Activated CD8-positive, alpha-beta memory T cell treated with anti-CD3 and anti-CD28 coated beads, Interleukin-2, amount 50 U/mL, for 1 hour (primary cell): ENCODE data around the gene ZNF560.

Source experiments
- DNase-seq: peaks from one replicate; pipeline ENCODE4 v3.0.0-alpha.2; 2020; ENCODE audit errors: extremely low read depth

ZNF560 gene

DNA sequence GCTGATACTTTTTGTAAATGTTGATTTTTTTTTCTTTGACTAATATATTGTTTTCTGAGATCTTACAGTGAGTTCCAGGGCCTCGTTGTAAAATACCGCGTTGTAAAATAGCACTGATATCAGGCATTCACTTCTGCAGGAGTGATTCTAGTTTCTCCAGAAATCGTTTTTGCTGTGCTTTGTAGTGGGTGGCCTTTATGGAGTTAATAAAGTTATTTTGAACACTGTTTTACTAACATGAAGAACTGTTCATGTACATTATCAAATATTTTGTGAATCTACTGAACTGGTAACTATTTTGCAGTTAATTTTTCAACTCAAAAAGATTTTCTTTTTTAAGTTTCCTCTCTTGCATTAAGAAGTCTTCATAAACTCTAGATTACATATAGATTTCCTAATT lies 62.1 kb downstream of the ZNF560 start:
- DNase-seq = no peak

DNA sequence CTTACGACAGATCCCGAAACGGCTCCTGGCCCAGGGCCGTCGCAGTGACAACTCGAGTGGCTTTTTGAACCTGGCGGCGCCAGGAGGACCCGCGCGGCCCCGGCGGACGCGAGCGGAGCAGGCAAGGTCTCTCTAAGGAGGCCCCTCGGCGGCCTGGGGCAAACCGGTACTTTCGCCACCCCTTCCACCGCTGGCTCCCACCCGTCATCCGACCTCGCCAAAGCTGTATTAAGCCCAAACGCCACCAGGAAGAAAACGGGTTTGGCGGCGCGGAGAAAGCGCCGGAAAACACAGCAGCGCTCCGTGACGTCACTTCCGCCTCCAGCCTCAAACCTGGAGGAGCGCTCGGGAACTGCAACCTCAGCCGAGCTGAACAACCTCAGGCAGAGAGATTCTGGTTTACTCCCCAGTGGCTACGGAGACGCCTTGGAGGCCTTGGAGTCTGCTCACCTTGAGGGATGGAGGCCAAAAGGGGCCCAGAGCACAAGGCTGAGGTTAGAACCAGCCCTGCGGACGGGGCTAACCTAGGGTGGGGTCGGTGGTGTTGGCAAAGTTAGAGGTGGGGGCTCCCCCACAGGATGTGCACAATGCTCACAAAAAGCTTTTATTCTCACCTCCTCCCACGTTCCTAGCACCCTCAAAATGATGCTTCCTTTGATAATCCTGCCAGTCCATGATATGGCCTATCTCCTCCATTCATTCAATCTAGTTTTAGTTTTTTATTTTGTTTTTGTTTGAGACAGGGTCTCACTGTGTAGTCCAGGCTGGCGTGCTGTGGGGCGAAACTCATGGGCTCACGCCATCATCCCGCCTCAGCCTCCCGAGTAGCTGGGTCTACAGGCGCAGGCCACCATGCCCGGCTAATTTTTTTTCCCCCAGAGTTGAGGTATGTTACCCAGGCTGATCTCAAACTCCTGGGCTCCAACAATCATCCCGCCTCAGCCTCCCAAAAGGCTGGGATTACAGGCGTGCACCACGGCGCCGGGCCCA lies 62.8 kb downstream of the ZNF560 start, which contains the start of gene ZNF266:
ZNF266 (minus strand) TSS at position 295 of the 990 bp plus-strand sequence. CDS start 15,484 bp downstream, outside the sequence.
- DNase-seq = peak; percentile 80

DNA sequence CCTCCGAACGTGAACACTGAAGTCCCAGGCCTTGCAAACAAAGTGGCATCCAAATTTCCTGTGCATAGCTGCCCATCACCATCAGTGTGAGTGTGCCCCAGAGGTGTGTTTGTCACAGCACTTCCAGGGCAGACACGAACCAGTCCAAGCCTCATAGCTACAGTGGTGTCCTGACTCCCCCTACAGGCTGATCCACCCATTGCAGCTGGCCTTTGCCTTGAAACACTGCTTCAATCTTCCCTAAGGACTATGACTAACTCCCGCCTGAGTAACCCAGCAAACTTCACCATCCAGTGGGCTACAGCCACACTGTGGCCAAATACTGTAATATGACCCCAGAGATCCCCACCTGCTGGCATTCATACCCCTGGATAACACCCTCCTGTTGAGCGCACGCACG lies 66.9 kb downstream of the ZNF560 start:
- DNase-seq = no peak

DNA sequence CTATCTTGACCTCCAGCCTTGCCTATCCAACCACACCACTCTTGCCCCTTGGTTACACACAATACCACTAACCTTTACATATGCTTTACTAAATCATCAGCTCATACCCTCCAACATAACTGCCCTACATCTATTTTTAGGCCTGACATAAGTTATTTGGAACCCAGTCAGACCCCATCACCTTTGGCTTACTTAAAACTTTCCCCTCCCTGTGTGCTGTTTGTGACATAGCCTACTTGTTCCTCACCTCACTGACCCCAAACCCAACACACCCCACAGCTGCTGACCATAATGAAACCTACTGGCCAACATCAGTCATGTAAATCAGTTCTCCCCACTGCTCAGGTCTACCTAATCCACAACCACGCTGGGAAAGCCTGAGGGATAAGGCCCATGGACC lies 68.0 kb downstream of the ZNF560 start:
- no peak for DNase-seq

DNA sequence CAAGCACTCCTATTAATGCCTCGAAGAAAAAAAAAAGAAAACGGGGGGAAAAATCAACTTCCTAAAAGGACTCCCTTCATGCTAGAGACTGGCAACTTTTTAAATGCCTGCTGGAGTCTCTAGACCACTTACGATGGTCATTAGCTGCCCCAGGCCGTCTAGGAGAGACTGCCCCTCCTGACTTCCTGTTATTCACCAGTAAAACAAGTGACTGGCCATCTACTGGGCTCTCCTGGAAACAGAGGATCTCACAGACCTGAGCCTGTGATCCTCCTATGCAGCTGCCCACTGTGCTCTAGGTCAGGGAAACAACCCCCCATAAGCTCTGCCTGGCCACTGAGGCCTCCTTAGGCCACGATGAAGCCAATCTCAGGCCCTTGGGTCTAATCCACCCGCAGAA lies 70.5 kb downstream of the ZNF560 start:
- no peak for DNase-seq
